GM23338 (cell line): Measurements from ENCODE around the gene NAALADL2. TPM values are rescaled to one million over a fixed set of nuclear protein-coding genes. Genes with fewer than 3 reads are reported as not detected.

Source experiments
- ATAC-seq: fragments of 200-7000 bp; cut with Tn5 transposase; 3 replicates; pipeline ENCODE4 v1.9.1; 2020
- DNase-seq: peaks from one replicate; pipeline ENCODE4 v3.0.0-alpha.2; 2015; ENCODE audit warnings: low spot score
- H2AFZ ChIP-seq: fragments of 200-600 bp; sonication (generic); 2 replicates; pipeline ENCODE4 v1.8.0; 2016; ENCODE audit warnings: antibody characterized with exemption, mild to moderate bottlenecking, moderate library complexity
- H3F3A ChIP-seq: fragments of 200-600 bp; sonication (generic); replicated peaks from 2 replicates; pipeline ENCODE4 v1.8.0; 2017; ENCODE audit warnings: antibody characterized with exemption, mixed run types, low read depth
- H3K27ac ChIP-seq: fragments of 200-600 bp; sonication (generic); 2 replicates; pipeline ENCODE4 v1.6.1; 2016; ENCODE audit warnings: low read depth
- H3K27me3 ChIP-seq: fragments of 200-600 bp; sonication (generic); 2 replicates; pipeline ENCODE4 v1.8.0; 2016; ENCODE audit warnings: mild to moderate bottlenecking, mixed run types, moderate library complexity; ENCODE audit not compliant: insufficient read depth
- H3K36me3 ChIP-seq: fragments of 200-600 bp; sonication (generic); 2 replicates; pipeline ENCODE4 v1.8.0; 2016; ENCODE audit warnings: mild to moderate bottlenecking; ENCODE audit not compliant: insufficient read depth
- H3K4me1 ChIP-seq: fragments of 200-600 bp; sonication (generic); 2 replicates; pipeline ENCODE4 v1.8.0; 2016; ENCODE audit warnings: mild to moderate bottlenecking, moderate library complexity; ENCODE audit not compliant: insufficient read depth
- H3K4me2 ChIP-seq: fragments of 200-600 bp; sonication (generic); 2 replicates; pipeline ENCODE4 v1.7.1; 2017; ENCODE audit warnings: mixed run types
- H3K4me3 ChIP-seq: fragments of 200-600 bp; sonication (generic); 2 replicates; pipeline ENCODE4 v1.6.1; 2016; ENCODE audit warnings: mixed run types
- H3K79me2 ChIP-seq: fragments of 200-600 bp; sonication (generic); replicated peaks from 2 replicates; pipeline ENCODE4 v1.8.0; 2017; ENCODE audit warnings: mild to moderate bottlenecking; ENCODE audit not compliant: insufficient read depth
- H3K9me2 ChIP-seq: fragments of 200-600 bp; sonication (generic); 2 replicates; pipeline ENCODE4 v1.8.0; 2017; ENCODE audit not compliant: insufficient read depth
- H4K20me1 ChIP-seq: fragments of 200-600 bp; sonication (generic); replicated peaks from 2 replicates; pipeline ENCODE4 v1.8.0; 2017; ENCODE audit warnings: mild to moderate bottlenecking; ENCODE audit not compliant: insufficient read depth
- H3K27ac Mint-ChIP-seq: 2 replicates; pipeline ENCODE4 v1.8.0; 2020; ENCODE audit warnings: inconsistent platforms, mild to moderate bottlenecking, moderate library complexity, mixed read lengths
- H3K27me3 Mint-ChIP-seq: 3 replicates; pipeline ENCODE4 v1.8.0; 2022; ENCODE audit warnings: low read depth, mild to moderate bottlenecking, moderate library complexity, mixed read lengths, inconsistent platforms; ENCODE audit not compliant: insufficient read depth, poor library complexity
- H3K36me3 Mint-ChIP-seq: 3 replicates; pipeline ENCODE4 v1.8.0; 2021; ENCODE audit warnings: low read depth, mild to moderate bottlenecking, inconsistent platforms, moderate library complexity, mixed read lengths
- H3K4me1 Mint-ChIP-seq: 3 replicates; pipeline ENCODE4 v1.8.0; 2020; ENCODE audit warnings: mild to moderate bottlenecking, inconsistent platforms, mixed read lengths
- H3K4me3 Mint-ChIP-seq: 3 replicates; pipeline ENCODE4 v1.8.0; 2021; ENCODE audit warnings: moderate library complexity, mild to moderate bottlenecking, inconsistent platforms, mixed read lengths
- H3K9me3 Mint-ChIP-seq: 3 replicates; pipeline ENCODE4 v1.8.0; 2020; ENCODE audit warnings: moderate library complexity, mild to moderate bottlenecking, inconsistent platforms, mixed read lengths
- ETS1 ChIP-seq: IDR thresholded peaks from 2 replicates; pipeline ENCODE4 v1.6.1; 2016; ENCODE audit warnings: antibody characterized with exemption
- EZH2 ChIP-seq: fragments of 200-600 bp; sonication (generic); IDR thresholded peaks from one replicate; pipeline ENCODE4 v1.8.0; 2017; ENCODE audit warnings: antibody characterized with exemption, mild to moderate bottlenecking, low read depth; ENCODE audit not compliant: unreplicated experiment
- EZH2phosphoT487 ChIP-seq: fragments of 200-600 bp; sonication (generic); IDR thresholded peaks from one replicate; pipeline ENCODE4 v1.8.1; 2018; ENCODE audit warnings: antibody characterized with exemption; ENCODE audit not compliant: unreplicated experiment
- NANOG ChIP-seq: IDR thresholded peaks from 2 replicates; pipeline ENCODE4 v1.6.1; 2016; ENCODE audit warnings: antibody characterized with exemption, borderline replicate concordance
- POLR2AphosphoS5 ChIP-seq: IDR thresholded peaks from 2 replicates; pipeline ENCODE4 v1.6.1; 2016; ENCODE audit warnings: antibody characterized with exemption, low read depth
- STAT1 ChIP-seq: IDR thresholded peaks from one replicate; pipeline ENCODE4 v1.6.1; 2016; ENCODE audit warnings: antibody characterized with exemption; ENCODE audit not compliant: unreplicated experiment
- ZNF462 ChIP-seq: fragments of 250-450 bp; sonication (Bioruptor Pico); IDR thresholded peaks from 2 replicates; pipeline ENCODE4 v1.5.0; 2020; ENCODE audit warnings: mild to moderate bottlenecking, moderate library complexity
- polyA plus RNA-seq: library from polyadenylated mRNA; unstranded; fragments of >200 nt; fragmentation: Nextera tagmentation; extraction: Ambion mirVana; gene quantifications from 2 replicates; pipeline ENCODE4 v1.2.1, GENCODE V29; 2016
- total RNA-seq: library from RNA; depleted of rRNA; stranded (reverse); fragments of >200 nt; shearing (Covaris generic); gene quantifications from 2 replicates; pipeline ENCODE4 v1.2.3, GENCODE V29; 2014

Gene NAALADL2
- total and polyA plus RNA-seq, 2 experiments from 2014 or later: 1.6 to 2.6 TPM

GRCh38 chr3:175384569-175384968 is 525.4 kb downstream of the NAALADL2 start:
- H3K4me3 ChIP-seq: no peak overlapping the region
- no peak overlapping the region for H3K4me2 ChIP-seq
- peaks cover 9% of the 10 kb centered on the region; the same call in 1 of the 2 replicates for H3K4me1 ChIP-seq
- no peak overlapping the region for H3K27ac Mint-ChIP-seq
- H3K27me3 ChIP-seq: no peaks in the 10 kb centered on the region
- H3K36me3 ChIP-seq: no peaks in the 10 kb centered on the region
- DNase-seq: no peak
- H3K79me2 ChIP-seq: no peaks in the 10 kb centered on the region
- no peaks in the 10 kb centered on the region for H3K9me3 Mint-ChIP-seq
- H3F3A ChIP-seq: no peaks in the 10 kb centered on the region
- H3K27ac ChIP-seq: no peak overlapping the region
- H3K27me3 Mint-ChIP-seq: no peaks in the 10 kb centered on the region
- no peaks in the 10 kb centered on the region for H3K36me3 Mint-ChIP-seq
- H3K9me2 ChIP-seq: no peaks in the 10 kb centered on the region
- H4K20me1 ChIP-seq: no peaks in the 10 kb centered on the region
- TF ChIP-seq EZH2: no peak
- TF ChIP-seq STAT1: no peak
- no peak for TF ChIP-seq NANOG
- TF ChIP-seq ETS1: no peak
- TF ChIP-seq ZNF462 (CRISPR knock-in tag): no peak
- TF ChIP-seq EZH2phosphoT487: no peak
- no peak for TF ChIP-seq POLR2AphosphoS5
- H3K4me3 Mint-ChIP-seq: no peak overlapping the region
- H2AFZ ChIP-seq: no peak overlapping the region
- peaks cover 4% of the 10 kb centered on the region for H3K4me1 Mint-ChIP-seq
- ATAC-seq: no peak
